GM19025 (cell line): ENCODE results near the gene OSBPL9.
"Not testable (repeated sequence)": the region's sequence is repeated elsewhere in the genome, so short reads cannot be mapped to it uniquely, and the experiment has no call there.

ENCODE experiments used
- ATAC-seq: cut with Tn5 transposase; IDR thresholded peaks from one replicate; pipeline ENCODE4 v1.9.1; 2021; ENCODE audit warnings: mild to moderate bottlenecking, low read depth, moderate library complexity; ENCODE audit not compliant: unreplicated experiment

The OSBPL9 gene

DNA sequence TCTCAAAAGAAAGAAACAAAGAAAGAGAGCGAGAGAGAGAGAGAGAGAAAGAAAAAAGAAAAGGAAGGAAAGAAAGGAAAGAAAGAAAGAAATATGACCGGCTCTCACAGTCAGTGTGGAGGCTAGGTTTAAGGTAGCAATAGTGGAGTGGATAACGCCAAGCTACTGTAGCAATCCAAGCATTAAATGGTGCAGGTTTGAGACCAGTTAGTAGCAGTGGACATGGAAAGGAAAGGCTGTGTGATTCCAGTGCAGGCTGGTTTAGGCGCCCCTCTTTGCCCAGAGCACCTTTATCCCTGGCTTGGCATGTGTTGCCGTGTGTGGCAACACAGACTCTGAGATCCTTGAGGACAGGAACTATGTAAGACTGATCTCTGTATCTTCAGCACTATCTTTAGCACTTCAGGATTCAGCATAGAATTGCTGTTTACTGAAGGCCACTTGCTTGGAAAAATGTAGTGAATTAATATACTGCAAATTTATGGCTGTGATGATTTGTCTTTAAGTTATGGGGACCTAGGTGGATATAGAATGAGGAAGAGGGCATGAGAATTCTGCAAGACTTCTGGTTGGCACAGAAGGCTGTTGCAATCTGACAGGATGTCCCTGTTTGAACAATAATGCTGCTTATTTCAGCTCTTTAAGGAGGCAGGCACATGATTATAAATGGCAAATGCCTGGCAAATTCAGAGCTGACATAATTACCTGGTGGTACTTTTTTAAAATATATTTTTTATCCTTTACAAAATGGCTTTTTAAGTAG, 10.8 kb upstream of the OSBPL9 start:
- ATAC-seq: no peak

DNA sequence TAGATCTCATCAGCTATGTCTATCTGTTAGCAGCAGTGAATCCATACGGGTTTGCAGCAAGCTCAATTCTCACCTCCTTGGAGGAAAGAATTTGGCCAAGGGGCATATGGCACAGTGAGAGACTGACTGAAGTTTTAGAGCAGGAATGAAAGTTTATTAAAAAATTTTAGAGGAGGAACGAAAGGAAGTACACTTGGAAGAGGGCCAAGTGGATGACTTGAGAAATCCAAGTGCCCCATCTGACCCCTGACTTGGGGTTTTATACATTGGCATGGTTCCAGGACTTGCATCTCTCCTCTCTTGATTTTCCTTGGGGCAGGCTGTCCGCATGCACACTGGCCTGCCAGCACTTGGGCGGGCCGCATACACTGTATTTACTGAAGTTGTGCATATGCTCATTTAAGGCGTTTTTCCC, 9.2 kb upstream of the OSBPL9 start:
- ATAC-seq: no peak

DNA sequence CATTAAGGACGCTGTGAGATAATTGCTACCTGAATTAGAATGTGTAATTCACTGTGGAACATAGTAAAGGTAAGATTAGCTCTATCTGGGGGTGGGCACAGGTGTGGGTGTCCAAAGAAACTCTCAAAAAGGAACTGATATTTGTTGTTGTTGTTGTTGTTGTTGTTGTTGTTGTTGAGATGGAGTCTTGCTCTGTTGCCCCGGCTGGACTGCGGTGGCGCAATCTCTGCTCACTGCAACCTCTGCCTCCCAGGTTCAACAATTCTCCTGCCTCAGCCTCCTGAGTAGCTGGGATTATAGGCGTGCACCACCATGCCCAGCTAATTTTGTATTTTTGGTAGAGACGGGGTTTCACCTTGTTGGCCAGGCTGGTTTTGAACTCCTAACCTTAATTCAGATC, 6.8 kb upstream of the OSBPL9 start:
- ATAC-seq: not testable (repeated sequence)

DNA sequence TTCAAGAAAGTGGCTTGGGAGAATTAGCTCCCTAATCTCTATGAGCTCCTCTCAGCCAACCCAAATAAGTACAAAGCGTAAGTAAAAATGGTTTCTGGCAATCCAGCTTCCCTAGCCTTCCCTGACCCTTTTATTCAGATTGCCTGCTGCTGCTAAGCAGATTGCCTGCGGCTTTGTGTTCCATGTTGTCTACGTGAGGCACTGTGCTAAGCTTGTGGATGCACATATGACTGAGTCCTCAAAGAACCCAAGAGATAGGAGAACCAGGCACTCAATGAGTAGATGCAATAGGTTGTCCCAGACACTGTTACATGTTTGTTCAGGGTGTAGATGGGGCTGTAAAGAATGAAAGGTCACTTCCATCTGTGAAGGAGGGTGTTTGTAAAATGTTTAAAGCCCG, 6.3 kb upstream of the OSBPL9 start:
- no peak for ATAC-seq

DNA sequence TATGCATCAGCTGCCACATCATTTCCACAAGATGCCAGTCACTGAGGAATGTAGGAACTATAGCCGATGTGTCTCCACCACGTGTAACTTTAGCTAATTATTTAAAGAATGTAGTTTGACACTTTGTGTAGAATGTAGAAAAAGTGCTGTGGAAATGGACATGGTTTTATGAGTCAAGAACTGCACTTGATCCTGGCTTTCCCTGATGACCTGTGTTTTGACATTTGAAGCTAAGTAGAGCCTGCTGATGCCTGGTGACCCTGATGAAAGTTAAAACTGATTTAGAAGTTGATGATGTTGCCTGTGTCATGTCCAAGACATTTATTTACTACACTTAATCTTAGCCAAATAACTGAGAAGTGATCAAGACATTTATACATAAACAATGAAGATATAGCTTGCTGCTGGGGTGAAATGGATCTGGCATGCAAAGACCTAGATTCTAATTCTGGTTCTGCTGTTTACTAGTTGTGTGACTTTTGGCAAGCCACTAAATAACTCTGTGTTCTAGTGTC, 4.4 kb upstream of the OSBPL9 start:
- ATAC-seq: no peak

DNA sequence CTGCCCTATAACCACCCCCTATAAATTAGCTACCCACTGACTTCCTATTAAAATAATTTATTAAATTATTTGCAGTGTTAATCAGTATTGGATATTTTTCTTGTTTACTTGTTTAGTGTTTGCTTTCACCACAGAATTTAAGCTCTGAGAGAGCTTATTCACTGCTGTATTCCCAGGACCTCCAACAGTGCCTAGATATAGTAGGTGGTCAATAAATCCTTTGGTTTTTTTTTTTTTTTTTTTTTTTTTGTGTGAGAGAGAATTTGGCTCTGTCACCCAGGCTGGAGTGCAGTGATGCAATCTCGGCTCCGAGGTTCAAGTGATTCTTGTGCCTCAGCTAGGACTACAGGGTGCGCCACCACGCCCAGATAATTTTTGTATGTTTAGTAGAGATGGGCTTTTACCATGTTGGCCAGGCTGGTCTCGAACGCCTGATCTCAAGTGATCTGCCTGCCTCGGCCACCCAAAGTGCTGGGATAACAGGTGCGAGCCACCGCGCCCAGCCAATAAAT, 1.1 kb upstream of the OSBPL9 start:
- no peak for ATAC-seq

DNA sequence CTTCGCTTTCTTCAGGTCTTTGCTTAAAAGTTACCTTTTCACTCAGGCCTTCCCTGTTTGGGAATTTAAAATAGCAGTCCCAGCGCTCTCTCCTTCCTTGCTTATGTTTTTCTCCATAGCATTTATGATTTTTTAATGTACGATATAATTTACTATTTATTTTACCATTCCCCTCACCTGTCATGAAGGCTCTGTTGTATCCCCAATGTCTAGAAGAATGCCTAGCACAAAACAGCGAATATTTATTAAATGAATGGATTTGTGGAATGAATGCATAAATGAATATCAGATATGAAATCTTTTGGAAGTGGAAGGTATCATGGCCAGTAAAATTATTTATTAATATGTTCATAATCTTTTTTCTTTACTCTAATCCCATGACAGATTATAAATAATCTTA, 402 bp upstream of the OSBPL9 start:
- no peak for ATAC-seq

DNA sequence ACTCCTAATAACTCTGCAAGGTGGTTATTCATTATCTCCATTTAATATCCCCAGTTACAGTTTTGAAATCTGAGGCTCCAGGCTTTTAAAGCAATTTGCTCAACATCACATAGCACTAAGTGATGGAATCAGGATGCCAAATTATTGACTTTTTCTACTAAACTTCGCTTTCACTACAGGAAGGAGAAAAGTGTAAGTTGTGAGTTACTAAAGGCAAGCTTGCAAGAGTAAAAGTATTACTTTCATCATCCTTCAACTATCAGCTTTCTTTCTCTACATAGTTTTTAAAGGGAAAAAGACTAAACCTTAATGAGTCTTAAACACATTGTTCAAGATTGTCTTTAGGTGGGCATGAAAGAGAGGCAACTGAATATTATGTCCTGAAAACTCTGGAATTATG, 1.8 kb downstream of the OSBPL9 start:
- ATAC-seq: no peak

DNA sequence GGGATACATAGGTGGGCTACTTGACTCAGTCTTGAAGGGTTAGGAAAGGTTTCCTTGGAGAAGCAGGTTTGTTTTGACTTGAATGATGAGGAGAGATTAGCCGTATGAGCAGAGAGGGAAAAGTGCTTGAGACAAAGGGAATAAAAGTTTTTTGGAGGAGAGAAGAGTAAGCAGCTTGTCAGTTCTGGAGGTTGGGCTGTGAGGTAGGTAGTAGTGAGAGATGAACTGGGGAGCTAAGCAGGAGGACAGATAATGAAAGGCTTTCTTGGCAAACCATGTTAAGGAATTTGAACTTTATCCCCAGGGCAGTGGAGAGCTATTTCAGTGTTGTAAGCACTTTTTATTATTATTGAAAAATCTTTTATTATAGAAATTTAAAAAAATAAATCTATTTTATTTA, 3.6 kb downstream of the OSBPL9 start:
- ATAC-seq: no peak

DNA sequence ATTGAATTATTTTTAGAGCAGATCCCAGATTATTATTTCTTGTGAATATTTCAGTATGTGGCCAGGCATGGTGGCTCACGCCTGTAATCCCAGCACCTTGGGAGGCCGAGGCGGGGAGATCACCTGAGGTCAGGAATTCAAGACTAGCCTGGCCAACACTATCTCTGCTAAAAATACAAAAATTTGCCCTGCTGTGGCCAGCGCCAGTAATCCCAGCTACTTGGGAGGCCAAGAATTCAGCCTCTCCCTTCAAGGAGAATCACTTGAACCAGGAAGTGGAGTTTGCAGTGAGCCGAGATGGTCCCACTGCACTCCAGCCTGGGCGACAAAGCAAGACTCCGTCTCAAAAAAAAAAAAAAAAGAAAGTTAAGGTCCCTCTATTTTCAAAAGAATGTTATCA, 4.3 kb downstream of the OSBPL9 start:
- ATAC-seq: no peak

DNA sequence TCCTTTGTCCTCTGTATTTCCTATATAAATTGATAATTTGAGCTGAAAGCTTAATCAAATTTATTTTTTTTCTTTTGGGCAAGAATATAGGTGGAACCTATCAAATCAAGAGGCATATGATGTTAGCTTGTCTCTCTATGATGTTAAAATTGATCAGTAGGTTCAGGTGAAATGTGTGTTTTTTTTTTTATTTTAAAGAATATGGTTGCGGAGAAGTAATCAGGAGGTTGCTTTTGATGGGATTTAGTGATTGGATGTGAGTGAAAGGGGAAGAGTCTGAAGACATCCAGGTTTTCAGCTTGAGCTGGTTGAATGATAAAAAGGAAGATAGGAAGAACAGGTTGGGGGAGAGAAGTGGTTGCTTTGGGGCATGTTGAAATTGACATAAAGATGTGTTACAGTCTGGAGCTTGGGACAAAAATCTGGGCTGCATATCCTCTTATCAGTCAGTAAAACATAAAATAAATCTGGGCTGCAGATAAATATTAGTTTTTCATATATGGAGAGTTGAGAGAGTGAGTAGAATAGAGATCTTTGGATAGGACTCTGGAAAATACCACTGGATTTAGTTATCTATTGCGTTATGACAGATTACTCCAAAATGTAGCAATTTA, 5.1 kb downstream of the OSBPL9 start:
- ATAC-seq: no peak

DNA sequence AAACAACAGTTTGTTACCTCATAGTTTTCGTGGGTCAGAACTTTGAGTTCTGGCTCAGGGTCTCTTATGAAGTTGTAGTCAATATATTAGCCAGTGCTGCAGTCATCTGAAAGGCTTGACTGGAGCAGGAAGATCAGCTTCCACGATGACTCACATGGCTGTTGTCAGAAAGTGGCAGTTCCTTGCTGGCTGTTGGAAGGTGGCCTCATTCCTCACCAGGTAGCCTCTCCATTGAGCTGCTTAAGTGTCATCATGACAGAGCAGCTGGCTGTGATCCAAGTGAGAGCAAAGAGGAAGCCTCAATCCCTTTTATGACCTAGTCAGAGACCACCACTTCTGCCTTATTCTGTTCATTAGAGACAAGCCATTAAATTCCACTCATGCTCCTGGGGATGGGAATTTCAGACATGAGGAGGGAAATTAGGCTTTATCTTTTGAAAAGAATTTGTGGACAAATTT, 5.6 kb downstream of the OSBPL9 start:
- ATAC-seq: no peak

DNA sequence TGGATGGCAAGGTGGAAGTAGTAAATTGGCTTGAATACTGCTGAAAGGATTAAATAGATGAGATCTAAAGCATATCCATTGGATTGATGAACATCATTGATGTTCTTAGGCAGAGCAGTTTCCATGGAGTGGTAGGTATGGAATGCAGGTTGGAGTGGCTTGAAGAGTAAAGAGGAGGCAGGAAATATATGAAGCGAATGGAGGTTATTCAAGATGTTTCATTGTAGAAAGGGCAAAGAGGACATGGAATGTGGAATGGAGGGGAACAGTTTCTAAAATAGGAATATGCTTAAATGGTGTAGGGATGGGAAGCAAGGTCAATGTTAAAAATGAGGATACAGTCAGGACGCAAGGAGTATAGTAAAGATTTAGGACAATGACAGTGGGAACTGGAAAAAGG, 6.1 kb downstream of the OSBPL9 start:
- no peak for ATAC-seq

DNA sequence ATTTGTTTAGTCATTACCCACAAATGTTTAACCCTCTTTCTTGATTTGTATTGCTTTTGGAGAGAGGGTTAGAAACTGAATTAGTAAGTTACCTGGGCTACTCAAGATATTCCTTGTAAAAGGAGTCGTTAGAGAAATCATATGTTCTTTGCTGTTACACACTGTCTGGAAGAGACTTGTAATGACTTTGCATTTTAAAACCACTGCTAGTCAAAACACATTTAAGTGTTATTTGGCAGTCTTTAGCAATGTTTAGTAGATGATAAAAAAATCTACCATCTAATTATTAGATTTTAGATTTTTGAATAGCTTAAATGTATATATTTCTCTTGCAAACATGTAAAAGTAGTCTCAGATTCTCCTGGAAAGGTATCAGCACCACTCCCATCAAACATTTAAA, 6.6 kb downstream of the OSBPL9 start:
- ATAC-seq: no peak

DNA sequence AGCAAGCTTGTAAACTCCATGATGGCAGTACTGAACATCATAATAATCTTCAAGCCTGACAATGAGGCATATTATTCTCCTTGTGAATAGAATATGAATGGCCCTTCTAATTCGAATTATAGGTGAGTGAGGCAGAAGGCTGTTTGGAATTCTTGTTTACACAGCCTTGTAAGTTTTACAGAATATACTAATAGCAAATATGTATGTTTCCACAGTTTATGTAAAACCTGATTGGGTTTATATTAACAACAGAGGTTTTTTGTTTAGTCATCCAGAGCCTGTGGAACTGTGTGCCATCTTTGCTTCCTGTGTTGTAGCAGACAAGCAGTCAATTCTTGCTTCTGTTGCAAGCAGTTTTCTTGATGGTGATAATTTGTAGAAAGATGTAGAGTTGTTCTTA, 8.0 kb downstream of the OSBPL9 start:
- ATAC-seq: no peak

DNA sequence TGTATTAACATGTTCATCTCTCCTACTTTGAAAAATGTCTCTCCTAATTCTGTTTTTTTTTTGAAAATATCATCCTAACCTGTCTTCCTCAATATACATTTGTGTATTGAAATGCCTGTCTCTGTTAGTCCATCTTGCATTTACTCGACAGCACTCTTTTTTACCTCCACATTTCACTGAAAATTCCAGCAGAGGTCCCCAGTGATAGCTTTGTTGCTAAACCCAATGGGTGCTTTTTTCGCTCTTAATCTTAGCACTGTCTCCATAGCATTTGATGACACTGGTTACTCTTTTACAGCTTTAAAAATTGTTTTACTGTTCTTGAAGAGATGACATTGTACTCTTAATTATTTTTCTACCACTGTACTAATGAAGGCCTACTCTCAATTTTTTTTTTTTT, 10.8 kb downstream of the OSBPL9 start:
- ATAC-seq: no peak

DNA sequence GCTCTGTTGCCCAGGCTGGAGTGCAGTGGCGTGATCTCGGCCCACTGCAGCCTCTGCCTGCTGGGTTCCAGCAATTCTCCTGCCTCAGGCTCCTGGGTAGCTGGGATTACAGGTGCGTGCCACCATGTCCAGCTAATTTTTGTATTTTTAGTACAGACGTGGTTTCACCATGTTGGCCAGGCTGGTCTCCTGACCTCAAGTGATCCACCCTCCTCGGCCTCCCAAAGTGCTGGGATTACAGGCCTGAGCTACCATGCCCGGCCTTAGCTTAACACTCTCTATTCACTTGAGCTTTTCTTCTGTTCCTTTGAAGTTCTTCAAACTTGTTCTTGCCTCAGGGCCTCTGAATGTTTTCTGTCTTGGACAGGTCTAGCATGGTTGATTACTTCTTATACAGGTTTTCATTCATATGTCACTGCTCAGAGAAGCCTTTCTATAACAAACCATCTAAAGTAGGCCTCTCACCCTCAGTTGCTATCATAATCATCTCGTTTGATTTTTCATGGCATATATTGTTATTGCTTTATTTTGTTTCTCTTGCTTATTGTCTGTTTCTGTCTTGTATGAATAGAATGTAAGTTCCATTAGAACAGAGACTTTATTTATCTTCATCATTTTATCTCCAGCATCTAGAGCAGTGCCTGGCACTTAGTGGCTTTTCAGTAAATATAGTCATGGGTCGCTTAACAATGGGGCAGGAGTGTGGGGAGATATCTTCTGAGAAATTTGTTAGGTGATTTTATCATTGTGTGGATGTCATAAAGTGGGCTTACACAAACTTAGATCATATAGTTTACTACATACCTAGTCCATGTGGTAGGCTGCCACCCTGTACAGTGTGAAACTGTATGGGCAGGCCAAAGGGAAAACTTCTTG, 12.1 kb downstream of the OSBPL9 start:
- ATAC-seq: no peak

DNA sequence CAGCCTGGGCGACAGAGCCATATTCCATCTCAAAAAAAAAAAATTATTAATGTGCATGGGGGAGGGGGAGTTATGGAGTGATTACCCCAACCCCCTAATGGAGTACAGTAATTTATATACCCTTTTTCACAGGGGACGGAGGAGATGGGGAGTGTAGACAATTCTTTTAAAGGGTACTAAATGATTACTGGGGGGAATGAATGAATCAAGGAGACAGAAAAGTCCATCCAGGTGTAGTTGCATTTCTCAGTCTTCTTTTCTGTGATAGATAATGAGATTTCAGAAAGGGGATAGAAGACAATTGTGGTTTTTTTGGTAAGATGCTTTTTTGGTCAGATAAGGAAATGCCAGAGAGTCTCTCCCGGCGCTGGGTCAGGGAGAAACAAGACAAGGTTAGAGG, 13.0 kb downstream of the OSBPL9 start:
- no peak for ATAC-seq

DNA sequence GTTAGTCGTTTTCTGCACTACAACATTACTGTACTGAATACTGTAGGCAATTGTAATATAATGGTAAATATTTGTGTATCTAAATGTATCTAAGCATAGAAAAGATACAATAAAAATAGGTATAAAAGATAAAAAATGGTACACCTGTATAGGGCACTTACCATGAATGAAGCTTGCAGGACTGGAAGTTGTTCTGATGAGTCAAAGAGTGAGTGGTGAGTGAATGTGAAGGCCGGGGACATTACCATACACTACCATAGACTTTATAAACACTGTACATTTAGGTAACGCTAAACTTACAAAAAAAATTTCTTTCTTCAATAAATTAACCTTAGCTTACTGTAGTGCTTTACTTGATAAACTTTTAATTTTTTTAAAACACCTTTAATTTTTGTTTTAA, 13.5 kb downstream of the OSBPL9 start:
- ATAC-seq: no peak

DNA sequence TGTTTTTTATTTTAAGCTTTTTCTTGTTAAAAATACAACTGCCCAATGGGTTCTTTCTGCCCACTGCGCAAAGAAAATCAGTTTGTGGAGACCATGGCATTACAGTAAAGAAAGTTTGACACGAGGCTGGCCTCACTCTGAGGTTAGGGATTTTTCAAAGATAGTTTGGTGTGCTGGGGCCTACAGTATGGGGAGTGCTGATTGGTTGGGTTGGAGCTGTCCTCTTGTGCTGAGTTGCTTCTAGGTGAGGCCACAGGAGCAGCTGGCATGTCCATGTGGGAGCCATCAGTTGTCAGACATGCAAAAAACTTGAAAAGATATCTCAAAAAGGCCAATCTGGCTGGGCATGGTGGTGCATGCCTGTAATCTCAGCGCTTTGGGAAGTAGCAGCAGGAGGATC, 14.0 kb downstream of the OSBPL9 start:
- ATAC-seq: no peak

DNA sequence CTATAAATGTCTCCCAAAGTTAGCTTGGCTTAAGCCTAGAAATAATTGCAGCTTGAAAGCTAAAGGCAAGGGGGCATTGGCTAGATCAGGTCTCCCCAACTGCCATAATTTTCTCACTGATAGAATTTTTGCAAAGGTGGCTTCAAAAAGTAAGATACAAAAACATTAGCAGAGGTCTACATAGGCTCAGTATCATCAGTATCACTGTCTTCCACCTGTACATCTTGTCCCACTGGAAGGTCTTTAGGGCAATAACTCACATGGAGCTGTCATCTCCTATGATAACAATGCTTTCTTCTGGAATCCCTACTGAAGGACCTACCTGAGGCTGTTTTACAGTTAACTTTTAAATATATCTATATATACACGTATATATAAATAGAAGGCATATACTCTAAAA, 14.9 kb downstream of the OSBPL9 start:
- no peak for ATAC-seq
